Nephron (organoid): ENCODE data around the gene ESRP2.

ENCODE experiments used
- H3K27ac Mint-ChIP-seq, 3 experiments: 2 replicates each; pipeline ENCODE4 v1.8.0; 2020; ENCODE audit warnings: mixed read lengths in 3 of 3, mild to moderate bottlenecking in 2 of 3, moderate library complexity in 1 of 3
- H3K27me3 Mint-ChIP-seq: 2 replicates; pipeline ENCODE4 v1.8.0; 2021; ENCODE audit warnings: low read depth, mild to moderate bottlenecking, moderate library complexity, mixed read lengths
- H3K36me3 Mint-ChIP-seq: 2 replicates; pipeline ENCODE4 v1.8.0; 2020; ENCODE audit warnings: low read depth, mixed read lengths
- H3K4me1 Mint-ChIP-seq: 2 replicates; pipeline ENCODE4 v1.8.0; 2020; ENCODE audit warnings: mixed read lengths
- H3K4me3 Mint-ChIP-seq, 3 experiments: 2 replicates each; pipeline ENCODE4 v1.8.0; 2020; ENCODE audit warnings: mild to moderate bottlenecking in 3 of 3, mixed read lengths in 3 of 3, moderate library complexity in 2 of 3
- H3K9me3 Mint-ChIP-seq: 2 replicates; pipeline ENCODE4 v1.8.0; 2020; ENCODE audit warnings: mixed read lengths
- CTCF ChIP-seq, 3 experiments: fragments of 200-600 bp; sonication (generic); IDR thresholded peaks; one replicate each; pipeline ENCODE4 v1.5.0; 2021; ENCODE audit warnings: antibody characterized with exemption in 3 of 3; ENCODE audit not compliant: unreplicated experiment in 3 of 3

The ESRP2 gene

GRCh38 chr16:68227850-68228553 is 7.9 kb downstream of the ESRP2 start:
- H3K9me3 Mint-ChIP-seq: no peaks in the 10 kb centered on the region

DNA sequence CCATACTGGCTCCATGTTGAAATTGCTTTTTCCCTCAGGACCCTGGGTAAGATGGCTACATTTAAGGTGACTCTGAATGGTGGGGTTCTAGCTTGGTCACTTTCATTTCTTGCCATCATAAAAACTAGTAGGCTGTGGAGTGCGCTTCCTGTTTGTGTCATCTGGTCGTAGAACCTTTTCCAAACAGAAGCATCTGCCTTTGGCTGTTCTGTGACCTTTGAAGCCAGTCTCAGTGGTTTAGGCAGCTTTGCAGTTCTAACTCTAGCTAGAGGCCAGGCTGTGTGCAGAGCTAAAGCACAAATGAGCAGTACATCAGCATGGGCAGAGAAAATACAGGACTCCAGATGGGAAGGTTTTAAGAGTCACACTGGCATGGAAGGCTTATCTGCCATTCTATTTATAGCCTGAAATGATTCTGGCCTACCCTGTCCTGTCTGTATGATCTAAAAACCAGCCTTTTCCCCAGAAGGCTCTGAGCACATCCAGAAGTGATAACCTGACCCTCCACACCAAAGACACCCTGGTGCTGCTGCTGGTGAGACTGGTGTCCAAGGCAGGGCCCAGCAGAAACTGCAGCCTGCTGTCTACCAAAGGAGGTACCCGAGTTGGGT is 8.6 kb downstream of the ESRP2 start:
- peaks cover 14% of the 10 kb centered on the region for H3K4me1 Mint-ChIP-seq
- H3K27ac Mint-ChIP-seq: no peak overlapping the region
- H3K36me3 Mint-ChIP-seq: peaks cover 3% of the 10 kb centered on the region
- TF ChIP-seq CTCF (IDR thresholded peaks at IDR 0.05; ENCODE audit: unreplicated experiment in 3 of 3): no peak
- H3K9me3 Mint-ChIP-seq: no peaks in the 10 kb centered on the region
- no peak overlapping the region for H3K4me3 Mint-ChIP-seq
- no peaks in the 10 kb centered on the region for H3K27me3 Mint-ChIP-seq

More at GRCh38 chr16:68227850-68228553, 7.9 kb downstream of the ESRP2 start:
- Mint-ChIP-seq H3K27ac (no peak overlapping the region), H3K36me3 (peaks cover 3% of the 10 kb centered on the region), H3K4me3 (no peak overlapping the region), H3K27me3 (no peaks in the 10 kb centered on the region), H3K4me1 (peaks cover 14% of the 10 kb centered on the region)
- TF ChIP-seq CTCF (IDR thresholded peaks at IDR 0.05; ENCODE audit: unreplicated experiment in 3 of 3): no peak

- H3K27me3 Mint-ChIP-seq: no peaks in the 10 kb centered on the region
- H3K4me1 Mint-ChIP-seq: peaks cover 14% of the 10 kb centered on the region
- no peak overlapping the region for H3K4me3 Mint-ChIP-seq
- H3K9me3 Mint-ChIP-seq: no peaks in the 10 kb centered on the region
- H3K27ac Mint-ChIP-seq: no peak overlapping the region
- H3K36me3 Mint-ChIP-seq: peaks cover 8% of the 10 kb centered on the region
- no peak for TF ChIP-seq CTCF (IDR thresholded peaks at IDR 0.05; ENCODE audit: unreplicated experiment in 3 of 3)
These were observed 9.8 kb downstream of the ESRP2 start for GRCh38 chr16:68226116-68226515.

- Mint-ChIP-seq H3K4me1 (peaks cover 5% of the 10 kb centered on the region), H3K9me3 (no peaks in the 10 kb centered on the region), H3K36me3 (peaks cover 7% of the 10 kb centered on the region), H3K27me3 (no peaks in the 10 kb centered on the region), H3K27ac (no peak overlapping the region), H3K4me3 (no peak overlapping the region)
- no peak for TF ChIP-seq CTCF (IDR thresholded peaks at IDR 0.05; ENCODE audit: unreplicated experiment in 3 of 3)
These were observed 12.9 kb downstream of the ESRP2 start for GRCh38 chr16:68223072-68223471.

DNA sequence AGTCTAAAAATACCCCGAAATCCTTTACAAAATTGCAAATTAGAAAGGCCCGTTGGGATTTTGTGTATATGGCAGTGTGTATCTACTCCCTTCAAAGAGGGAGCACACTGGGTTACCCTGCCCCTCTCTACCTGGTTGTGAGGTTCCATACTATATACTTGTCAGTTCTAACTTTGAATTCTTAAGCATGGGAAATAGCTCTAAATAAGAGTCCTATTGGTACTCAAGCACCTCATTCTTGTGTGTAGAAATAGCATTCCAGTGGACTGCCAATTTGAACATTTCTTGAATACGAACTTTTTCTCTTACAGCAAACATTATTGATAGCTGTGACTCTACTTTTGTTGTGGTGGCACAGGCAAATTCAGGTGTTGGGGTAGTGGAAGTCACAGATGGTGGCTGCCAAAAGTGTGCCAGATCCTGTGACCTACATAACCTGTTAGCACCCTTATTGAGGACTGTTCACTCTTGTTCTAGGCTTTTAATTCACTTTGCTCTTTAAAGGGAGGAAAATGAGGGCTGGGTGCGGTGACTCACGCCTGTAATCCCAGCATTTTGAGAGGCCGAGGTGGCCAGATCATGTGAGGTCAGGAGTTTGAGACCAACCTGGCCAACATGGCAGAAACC is 16.1 kb downstream of the ESRP2 start:
- Mint-ChIP-seq H3K9me3 (no peaks in the 10 kb centered on the region), H3K27me3 (no peaks in the 10 kb centered on the region), H3K27ac (no peak overlapping the region), H3K4me1 (no peaks in the 10 kb centered on the region), H3K36me3 (peaks cover 11% of the 10 kb centered on the region), H3K4me3 (no peak overlapping the region)
- no peak for TF ChIP-seq CTCF (IDR thresholded peaks at IDR 0.05; ENCODE audit: unreplicated experiment in 3 of 3)
